Choroid plexus epithelial cell (primary cell): ENCODE results near the gene PYGO2.
A peak's percentile ranks its signal among the peaks of the same experiment; 100 is the strongest.

Experiments
- DNase-seq: peaks from one replicate; pipeline ENCODE4 v3.0.0-alpha.2; 2010; ENCODE audit warnings: low read depth
- H3K4me3 ChIP-seq: 2 replicates; pipeline ENCODE4 v1.5.1; 2011; ENCODE audit warnings: low read depth, mild to moderate bottlenecking, control low read depth, low read length, moderate library complexity
- CTCF ChIP-seq: conservative IDR thresholded peaks from 2 replicates; pipeline ENCODE4 v1.5.1; 2011; ENCODE audit warnings: low read depth, mild to moderate bottlenecking, control low read depth, inconsistent platforms, low read length, moderate library complexity

Gene PYGO2

DNA sequence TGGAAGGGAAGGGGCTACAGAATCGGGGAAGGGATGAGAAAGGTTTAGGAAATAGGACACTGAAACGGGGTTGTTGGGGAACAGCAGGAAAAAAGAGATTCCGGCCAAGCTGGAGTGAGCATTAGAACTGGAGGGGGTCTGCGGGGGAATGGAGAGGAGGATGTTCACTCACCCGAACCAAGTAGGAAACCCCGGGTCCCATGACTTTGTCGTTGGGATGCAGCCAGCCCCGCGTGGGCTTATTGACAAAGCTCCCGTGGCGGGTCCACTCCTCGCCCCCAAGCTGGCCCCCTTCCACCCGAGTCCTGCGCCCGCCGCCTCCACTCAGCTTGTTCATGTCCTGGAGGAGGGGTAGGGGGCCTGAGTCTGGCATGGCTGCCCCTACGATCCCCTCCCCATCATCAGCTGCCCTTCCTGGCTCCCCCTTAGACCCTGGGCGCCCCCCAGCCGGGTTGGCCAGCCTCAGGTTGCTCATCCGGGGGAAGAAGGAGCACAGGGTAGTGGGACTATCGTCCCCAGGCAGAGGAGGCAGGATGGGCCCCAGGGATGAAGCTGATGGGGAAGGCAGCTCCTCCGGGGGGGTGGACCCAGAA lies 8.4 kb upstream of the PYGO2 start:
- TF ChIP-seq CTCF: no peak
- DNase-seq: peak; percentile 29
- H3K4me3 ChIP-seq: peak overlapping the region; percentile 71

GRCh38 chr1:154969246-154969645 lies 7.7 kb upstream of the PYGO2 start:
- no peak for DNase-seq
- H3K4me3 ChIP-seq: peak overlapping the region; percentile 71
- no peak for TF ChIP-seq CTCF

GRCh38 chr1:154968731-154969130 lies 7.1 kb upstream of the PYGO2 start:
- peak overlapping the region; percentile 71 for H3K4me3 ChIP-seq

GRCh38 chr1:154967331-154967950 lies 5.9 kb upstream of the PYGO2 start:
- H3K4me3 ChIP-seq: peak overlapping the region; percentile 3
- no peak for TF ChIP-seq CTCF
- DNase-seq: no peak

More at GRCh38 chr1:154968731-154969130, 7.1 kb upstream of the PYGO2 start:
- TF ChIP-seq CTCF: no peak
- DNase-seq: no peak

GRCh38 chr1:154966111-154966510 lies 4.5 kb upstream of the PYGO2 start:
- no peak for DNase-seq
- no peak for TF ChIP-seq CTCF
- no peak overlapping the region for H3K4me3 ChIP-seq

DNA sequence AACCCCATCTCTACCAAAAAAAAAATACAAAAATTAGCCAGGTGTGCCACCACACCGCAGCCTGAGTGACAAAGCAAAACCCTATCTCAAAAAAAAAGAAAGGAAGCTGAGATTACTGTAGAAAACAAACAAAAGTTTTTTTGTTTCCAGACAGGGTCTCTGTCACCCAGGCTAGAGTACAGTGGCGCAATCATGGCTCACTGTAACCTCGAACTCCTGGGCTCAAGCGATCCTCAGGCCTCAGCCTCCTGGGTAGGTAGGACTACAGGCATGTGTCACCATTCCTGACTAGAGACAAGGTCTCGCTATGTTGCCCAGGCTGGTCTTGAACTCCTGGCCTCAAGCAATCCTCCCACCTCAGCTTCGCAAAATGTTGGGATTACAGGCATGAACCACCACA lies 2.8 kb upstream of the PYGO2 start:
- H3K4me3 ChIP-seq: no peak overlapping the region
- DNase-seq: no peak
- TF ChIP-seq CTCF: no peak

GRCh38 chr1:154963643-154964042 lies 2.1 kb upstream of the PYGO2 start:
- TF ChIP-seq CTCF: no peak
- no peak overlapping the region for H3K4me3 ChIP-seq
- DNase-seq: no peak
